Testis (tissue), 3 donors: Measurements from ENCODE around the gene CALML4. TPM values are rescaled to one million over a fixed set of nuclear protein-coding genes. Genes with fewer than 3 reads are reported as not detected.
"Not testable (repeated sequence)": the region's sequence is repeated elsewhere in the genome, so short reads cannot be mapped to it uniquely, and the experiment has no call there.

Experiments
- DNase-seq: peaks from one replicate; pipeline ENCODE4 v3.0.0-alpha.2; 2019
- H3K27ac ChIP-seq, 2 donors: fragments of 200-600 bp; sonication (generic); one replicate each; pipeline ENCODE4 v1.5.1; 2019
- H3K27me3 ChIP-seq: fragments of 200-600 bp; sonication (generic); one replicate; pipeline ENCODE4 v1.5.1; 2019
- H3K36me3 ChIP-seq: fragments of 200-600 bp; sonication (generic); one replicate; pipeline ENCODE4 v1.5.1; 2017; ENCODE audit warnings: low read depth; ENCODE audit errors: missing control alignments
- H3K4me1 ChIP-seq: fragments of 200-600 bp; sonication (generic); one replicate; pipeline ENCODE4 v1.5.1; 2019
- H3K4me3 ChIP-seq, 2 donors: fragments of 200-600 bp; sonication (generic); one replicate each; pipeline ENCODE4 v1.5.1; 2017 to 2019
- H3K9me3 ChIP-seq: fragments of 200-600 bp; sonication (generic); one replicate; pipeline ENCODE4 v1.5.1; 2017
- CTCF ChIP-seq, 3 experiments: fragments of 450-650 bp in 2 of 3; fragments of 200-600 bp in 1 of 3; sonication (generic) in 1 of 3; IDR thresholded peaks; one replicate each; pipeline ENCODE4 v1.5.1; 2016 to 2019; ENCODE audit warnings: antibody characterized with exemption in 3 of 3, mild to moderate bottlenecking in 2 of 3, moderate library complexity in 1 of 3
- POLR2A ChIP-seq: fragments of 450-650 bp; IDR thresholded peaks from one replicate; pipeline ENCODE4 v1.6.1; 2017; ENCODE audit warnings: antibody characterized with exemption, mild to moderate bottlenecking, moderate library complexity
- WGBS, 2 donors: methylation state at CpG; one replicate each; pipeline ENCODE4 v1.1.5; 2018; 5-methylcytosine and 5-hydroxymethylcytosine counted together
- intact Hi-C: fragments of 100-400 bp; cut with DNase I; formaldehyde crosslinking; loops from one replicate; pipeline ENCODE4 v1.15.1; 2023; ENCODE audit warnings: low total_unique reads
- polyA plus RNA-seq: library from polyadenylated mRNA; stranded (reverse); fragments of 350-450 nt; fragmentation: Illumina TruSeq; extraction: RNeasy Lipid Tissue Mini Kit (QIAGEN cat#74804); gene quantifications from one replicate; pipeline ENCODE4 v1.2.3, GENCODE V29; 2014; ENCODE audit warnings: low read depth, low replicate concordance; ENCODE audit not compliant: insufficient read depth
- total RNA-seq, 2 donors: library from RNA; depleted of rRNA; stranded (reverse); fragments of >200 nt; gene quantifications; one replicate each; pipeline ENCODE4 v1.2.3, GENCODE V29; 2016

CALML4 gene
- total and polyA plus RNA-seq, 3 donors from 2014 or later = 6.8 to 10.5 (median 10.4) TPM

DNA sequence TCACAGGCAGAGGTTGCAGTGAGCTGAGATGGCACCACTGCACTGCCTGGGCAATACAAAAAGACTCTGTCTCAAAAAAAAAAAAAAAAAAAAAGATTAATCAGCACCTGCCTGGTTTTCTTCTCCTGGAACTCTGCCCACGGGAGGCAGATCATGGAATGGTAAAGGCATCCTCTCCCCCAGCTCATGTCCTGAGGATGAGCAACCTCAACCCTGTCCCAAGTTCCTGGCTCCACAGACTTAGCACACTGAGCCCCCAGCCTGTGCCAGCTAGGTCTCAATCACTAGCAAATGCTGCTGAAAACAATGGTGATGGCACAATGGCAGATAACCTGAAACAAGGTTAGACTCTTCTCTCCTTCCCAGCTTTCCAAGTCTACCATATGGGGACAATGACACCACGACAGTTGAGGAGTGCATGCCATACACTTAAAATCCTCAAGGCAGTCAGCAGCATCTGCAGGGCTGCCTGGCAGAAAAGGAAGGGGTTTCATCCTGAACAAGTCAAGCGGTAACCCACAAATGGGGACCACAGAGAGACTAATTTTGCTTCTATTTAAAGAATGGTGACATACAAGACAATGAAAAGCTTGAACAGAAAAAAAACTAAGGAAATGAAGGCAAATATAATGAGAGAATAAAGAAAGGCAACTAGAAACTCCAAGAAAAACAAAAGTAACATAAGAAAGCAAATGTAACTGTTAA is 19.6 kb upstream of the CALML4 start:
- Histone ChIP-seq H3K36me3 (no peaks in the 10 kb centered on the region), H3K27me3 (no peaks in the 10 kb centered on the region), H3K4me3 (no peak overlapping the region), H3K4me1 (peaks cover 11% of the 10 kb centered on the region), H3K9me3 (no peaks in the 10 kb centered on the region), H3K27ac (no peak overlapping the region)
- DNase-seq = no peak
- intact Hi-C loops = no loop called here
- TF ChIP-seq POLR2A (no peak), CTCF (IDR thresholded peaks at IDR 0.05) (no peak)
- WGBS, 2 donors = 75 to 86% methylated on average over 3 of the region's 3 CpGs

GRCh38 chr15:68224108-68224507 is 19.0 kb upstream of the CALML4 start:
- TF ChIP-seq POLR2A (no peak), CTCF (IDR thresholded peaks at IDR 0.05) (no peak)
- Histone ChIP-seq H3K4me3 (no peak overlapping the region), H3K9me3 (no peaks in the 10 kb centered on the region), H3K27me3 (no peaks in the 10 kb centered on the region), H3K27ac (no peak overlapping the region), H3K4me1 (peaks cover 11% of the 10 kb centered on the region), H3K36me3 (no peaks in the 10 kb centered on the region)
- no peak for DNase-seq
- 63 to 87% methylated on average over 3 of the region's 3 CpGs for WGBS, 2 donors
- intact Hi-C loops = no loop called here

DNA sequence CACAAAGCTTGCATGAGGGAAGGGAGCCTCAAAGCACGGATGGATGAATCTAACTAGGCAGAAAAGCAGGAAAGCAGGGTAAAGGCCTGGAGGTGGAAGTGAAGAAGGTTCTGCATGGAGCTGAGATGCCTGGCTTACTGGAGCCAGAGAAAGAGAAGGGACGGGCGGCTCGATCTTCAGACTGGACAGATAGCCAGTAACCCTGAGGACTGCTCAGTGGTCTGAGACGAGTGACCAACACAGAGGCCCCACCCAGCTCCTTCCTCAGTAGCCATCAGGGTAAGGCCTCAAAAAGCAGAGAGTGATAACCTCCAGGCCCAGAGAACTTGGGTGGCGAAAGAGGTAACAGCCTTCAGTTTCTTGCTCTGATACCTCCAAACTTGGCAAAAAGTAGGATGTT is 18.0 kb upstream of the CALML4 start:
- DNase-seq = no peak
- Histone ChIP-seq H3K9me3 (no peaks in the 10 kb centered on the region), H3K27me3 (no peaks in the 10 kb centered on the region), H3K36me3 (no peaks in the 10 kb centered on the region), H3K4me3 (no peak overlapping the region), H3K4me1 (peaks cover 4% of the 10 kb centered on the region), H3K27ac (no peak overlapping the region)
- TF ChIP-seq POLR2A (no peak), CTCF (IDR thresholded peaks at IDR 0.05) (no peak)
- WGBS, 2 donors = 90 to 92% methylated on average over 6 of the region's 6 CpGs
- intact Hi-C loops = no loop called here

- H3K9me3 ChIP-seq, H3K36me3 ChIP-seq, H3K4me3 ChIP-seq, H3K27me3 ChIP-seq, intact Hi-C loops, H3K27ac ChIP-seq, DNase-seq, H3K4me1 ChIP-seq: not testable (repeated sequence)
- 96 to 99% methylated on average over 10 to 15 of the region's 18 CpGs for WGBS, 2 donors
Observed at GRCh38 chr15:68222432-68222743, 17.3 kb upstream of the CALML4 start.

DNA sequence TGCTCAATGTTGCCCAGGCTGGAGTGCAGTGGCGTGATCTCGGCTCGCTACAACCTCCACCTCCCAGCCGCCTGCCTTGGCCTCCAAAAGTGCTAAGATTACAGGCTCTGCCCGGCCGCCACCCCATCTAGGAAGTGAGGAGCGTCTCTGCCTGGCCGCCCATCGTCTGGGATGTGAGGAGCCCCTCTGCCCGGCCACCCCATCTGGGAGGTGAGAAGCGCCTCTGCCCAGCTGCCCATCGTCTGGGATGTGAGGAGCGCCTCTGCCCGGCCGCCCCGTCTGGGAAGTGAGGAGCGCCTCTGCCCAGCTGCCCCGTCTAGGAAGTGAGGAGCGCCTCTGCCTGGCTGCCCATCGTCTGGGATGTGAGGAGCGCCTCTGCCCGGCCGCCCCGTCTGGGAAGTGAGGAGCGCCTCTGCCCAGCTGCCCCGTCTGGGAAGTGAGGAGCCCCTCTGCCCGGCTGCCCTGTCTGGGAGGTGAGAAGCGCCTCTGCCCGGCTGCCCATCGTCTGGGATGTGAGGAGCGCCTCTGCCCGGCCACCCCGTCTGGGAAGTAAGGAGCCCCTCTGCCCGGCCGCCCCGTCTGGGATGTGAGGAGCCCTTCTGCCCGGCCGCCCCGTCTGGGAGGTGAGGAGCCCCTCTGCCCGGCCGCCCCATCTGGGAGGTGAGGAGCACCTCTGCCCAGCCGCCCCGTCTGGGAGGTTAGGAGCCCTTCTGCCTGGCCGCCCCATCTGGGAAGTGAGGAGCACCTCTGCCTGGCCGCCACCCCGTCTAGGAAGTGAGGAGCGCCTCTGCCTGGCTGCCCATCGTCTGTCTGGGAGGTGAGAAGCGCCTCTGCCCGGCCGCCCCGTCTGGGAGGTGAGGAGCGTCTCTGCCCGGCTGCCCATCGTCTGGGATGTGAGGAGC is 16.6 kb upstream of the CALML4 start:
- intact Hi-C loops, H3K9me3 ChIP-seq, H3K27me3 ChIP-seq, DNase-seq, H3K4me3 ChIP-seq, H3K27ac ChIP-seq, H3K4me1 ChIP-seq, H3K36me3 ChIP-seq: not testable (repeated sequence)
- 86 to 94% methylated on average over 13 to 45 of the region's 55 CpGs for WGBS, 2 donors
